ENCODE results near the gene MAPT.

The MAPT gene

DNA sequence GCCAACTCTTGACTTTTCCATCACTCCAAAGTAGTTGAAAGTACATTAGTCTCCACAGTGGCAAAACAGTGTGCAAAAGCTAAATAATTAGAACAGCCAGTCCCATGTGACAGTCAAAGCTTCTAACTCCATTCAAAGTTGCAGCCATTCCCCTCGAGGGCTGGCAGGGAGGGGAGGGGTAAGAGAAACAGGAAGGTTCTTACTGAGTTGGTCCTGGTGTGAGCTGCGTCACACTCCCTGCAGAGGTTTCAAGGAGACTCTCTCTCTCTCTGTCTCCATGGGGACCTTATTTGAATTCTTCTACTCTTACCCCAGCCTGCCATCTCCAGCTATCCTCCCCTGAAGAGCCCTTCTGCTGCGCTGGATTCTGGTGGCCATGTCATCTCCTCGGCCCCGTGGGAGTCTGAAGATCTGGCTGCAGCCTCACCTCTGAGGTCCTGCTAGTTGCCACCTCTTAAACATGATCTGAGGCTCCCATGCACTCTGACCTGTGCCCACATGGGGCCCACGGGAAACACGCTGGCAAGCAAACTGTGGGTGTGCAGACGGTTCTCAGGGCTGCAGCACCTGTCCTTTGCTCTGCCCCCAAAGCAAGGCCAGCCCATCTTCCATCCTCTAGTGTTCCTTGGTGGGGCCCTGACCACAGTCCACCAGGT, 81.4 kb downstream of the MAPT start:
- no peak for DNase-seq

DNA sequence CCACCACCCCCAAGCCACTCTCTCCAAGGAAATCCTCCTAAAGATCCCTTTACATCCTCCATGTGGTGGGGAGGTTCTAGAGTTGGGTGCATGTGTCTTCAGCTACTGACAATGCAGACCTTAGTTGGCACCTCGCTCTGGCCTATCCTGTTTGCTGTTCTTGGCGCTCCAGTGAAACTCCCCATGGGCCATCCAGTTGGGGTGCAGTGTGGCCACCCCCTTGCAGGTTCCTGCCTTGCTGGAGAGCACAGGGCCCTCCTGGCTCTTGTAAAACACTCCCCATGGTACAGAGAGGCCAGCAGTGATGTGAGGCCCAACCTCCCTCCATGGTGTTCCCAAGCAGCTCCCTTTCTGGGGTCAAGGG, 82.0 kb downstream of the MAPT start:
- no peak for DNase-seq

DNA sequence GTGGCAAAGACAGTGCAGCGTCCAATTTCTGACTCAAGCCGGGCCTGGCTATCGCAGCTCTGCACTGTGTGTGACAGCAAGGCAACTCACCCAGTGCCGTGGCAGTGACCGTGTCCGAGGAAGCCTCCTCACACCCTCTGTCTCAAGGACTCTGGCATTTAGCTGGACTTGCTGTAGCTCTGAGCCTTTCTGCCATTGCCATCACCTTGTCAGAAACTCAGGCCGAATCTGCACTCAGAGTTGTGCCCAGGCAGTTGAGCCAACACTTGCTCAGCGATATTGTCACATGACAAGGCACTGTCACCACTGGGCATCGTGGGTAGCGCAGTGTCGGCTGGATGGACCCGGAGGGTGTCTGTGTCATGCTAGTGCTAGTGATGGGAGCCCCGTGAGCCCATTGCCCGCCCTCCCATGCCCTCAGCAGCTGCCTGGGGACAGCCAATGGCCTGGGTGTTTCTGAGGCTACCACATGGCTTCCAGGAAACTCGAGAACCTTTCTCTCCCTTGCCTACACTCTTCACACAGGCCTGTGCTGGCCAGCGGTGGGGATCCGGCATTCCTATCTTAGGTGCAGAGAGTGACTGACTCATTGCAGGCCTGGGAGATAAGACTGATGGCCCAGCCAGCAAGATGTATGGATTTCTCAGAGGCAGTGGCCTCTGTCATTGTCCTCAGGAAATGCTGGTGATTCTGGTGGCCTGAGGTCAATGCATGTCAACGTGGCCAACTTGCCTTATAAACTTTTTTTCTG, 82.6 kb downstream of the MAPT start:
- no peak for DNase-seq

DNA sequence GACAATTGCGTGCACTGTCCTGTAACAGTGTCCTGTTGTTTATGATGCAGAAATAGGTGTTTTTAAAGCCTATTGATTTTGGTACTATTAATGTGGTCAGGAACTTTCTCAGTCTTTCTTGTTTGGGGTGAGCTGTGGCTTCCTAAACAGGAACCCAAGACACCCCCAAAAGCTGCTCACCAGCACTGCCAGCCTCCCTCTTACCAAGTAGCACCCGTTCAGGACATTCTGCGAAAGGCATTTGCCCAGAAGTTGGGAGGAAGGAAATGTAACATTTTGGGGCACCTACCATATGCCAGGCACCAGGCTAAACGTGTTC, 83.1 kb downstream of the MAPT start:
- no peak for DNase-seq

DNA sequence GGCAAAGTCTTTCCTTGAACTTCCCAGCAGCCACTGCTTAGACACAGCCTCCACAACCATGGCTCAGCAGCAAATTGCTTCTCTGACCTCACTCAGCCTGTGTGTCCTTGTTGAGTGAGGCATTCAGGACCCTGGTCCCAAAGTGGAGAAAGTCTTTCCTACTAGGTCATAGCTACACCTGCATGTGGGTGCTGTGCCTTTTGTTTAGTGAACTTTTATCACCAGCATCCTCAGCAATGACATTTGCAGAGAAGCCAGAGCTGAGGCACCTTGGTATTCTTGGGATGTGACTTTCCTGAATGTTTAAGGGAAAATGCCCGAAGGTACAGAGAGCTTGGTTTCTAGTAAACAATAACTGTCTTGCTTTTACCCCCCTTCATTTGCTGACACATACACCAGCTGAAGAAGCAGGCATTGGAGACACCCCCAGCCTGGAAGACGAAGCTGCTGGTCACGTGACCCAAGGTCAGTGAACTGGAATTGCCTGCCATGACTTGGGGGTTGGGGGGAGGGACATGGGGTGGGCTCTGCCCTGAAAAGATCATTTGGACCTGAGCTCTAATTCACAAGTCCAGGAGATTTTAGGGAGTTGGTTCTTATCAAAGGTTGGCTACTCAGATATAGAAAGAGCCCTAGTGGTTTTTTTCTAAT, 83.7 kb downstream of the MAPT start:
- DNase-seq, result no peak

DNA sequence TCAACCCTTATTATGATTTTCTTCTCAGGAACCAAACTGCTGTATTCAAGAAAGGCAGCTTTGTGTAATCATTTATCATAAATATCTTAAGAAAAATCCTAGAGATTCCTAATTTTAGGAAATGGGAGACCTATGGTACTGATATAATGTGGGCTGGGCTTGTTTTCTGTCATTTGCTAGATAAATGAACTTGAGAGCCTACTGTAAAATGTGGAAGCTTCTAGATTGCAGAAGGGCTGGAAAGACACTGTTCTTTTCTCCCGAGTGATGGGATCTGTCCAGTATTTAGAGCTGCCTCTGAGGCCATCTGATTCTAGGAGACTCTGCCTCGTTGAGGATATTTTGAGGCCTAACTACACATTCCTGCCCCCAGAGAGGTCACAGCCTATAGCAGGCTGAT, 84.8 kb downstream of the MAPT start:
- no peak for DNase-seq

DNA sequence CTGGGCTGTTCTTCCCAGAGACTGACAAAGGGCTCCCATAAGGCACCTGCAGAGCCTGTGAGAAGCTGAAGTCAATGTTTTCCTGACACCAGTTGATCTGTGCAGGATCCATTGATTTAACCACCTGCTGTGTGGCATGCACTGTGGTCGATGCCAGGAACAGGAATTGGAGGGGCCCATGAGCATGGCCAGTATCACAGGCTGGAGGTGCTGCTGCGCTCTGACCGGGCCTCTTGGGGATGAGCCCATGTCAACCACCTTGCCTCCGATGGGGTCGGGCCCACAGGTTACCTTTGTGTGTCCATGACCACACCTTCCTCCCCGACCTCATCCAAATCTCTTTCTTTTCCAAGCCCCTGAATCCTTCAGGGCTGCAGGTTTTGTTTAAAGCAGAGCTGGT, 86.5 kb downstream of the MAPT start:
- no peak for DNase-seq

DNA sequence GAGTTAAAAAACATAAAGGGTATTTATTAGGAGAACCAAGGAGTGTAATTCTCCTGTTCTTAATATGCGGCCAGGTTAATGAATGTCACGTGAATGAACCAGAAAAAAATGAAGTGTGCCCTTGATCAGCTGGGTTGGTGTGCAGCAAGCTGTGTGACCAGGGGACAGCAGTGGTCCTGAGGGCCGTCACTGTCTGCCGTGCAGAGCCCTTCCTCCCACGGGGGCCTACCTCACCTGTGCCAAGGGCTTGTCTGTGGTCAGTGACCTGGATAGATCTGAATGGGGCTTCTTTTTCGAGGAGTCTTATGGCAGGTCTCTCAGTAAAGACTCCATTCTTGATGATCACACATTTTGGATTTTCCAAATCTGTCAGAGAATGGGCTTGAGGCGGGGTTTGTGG, 87.0 kb downstream of the MAPT start:
- DNase-seq, result no peak

DNA sequence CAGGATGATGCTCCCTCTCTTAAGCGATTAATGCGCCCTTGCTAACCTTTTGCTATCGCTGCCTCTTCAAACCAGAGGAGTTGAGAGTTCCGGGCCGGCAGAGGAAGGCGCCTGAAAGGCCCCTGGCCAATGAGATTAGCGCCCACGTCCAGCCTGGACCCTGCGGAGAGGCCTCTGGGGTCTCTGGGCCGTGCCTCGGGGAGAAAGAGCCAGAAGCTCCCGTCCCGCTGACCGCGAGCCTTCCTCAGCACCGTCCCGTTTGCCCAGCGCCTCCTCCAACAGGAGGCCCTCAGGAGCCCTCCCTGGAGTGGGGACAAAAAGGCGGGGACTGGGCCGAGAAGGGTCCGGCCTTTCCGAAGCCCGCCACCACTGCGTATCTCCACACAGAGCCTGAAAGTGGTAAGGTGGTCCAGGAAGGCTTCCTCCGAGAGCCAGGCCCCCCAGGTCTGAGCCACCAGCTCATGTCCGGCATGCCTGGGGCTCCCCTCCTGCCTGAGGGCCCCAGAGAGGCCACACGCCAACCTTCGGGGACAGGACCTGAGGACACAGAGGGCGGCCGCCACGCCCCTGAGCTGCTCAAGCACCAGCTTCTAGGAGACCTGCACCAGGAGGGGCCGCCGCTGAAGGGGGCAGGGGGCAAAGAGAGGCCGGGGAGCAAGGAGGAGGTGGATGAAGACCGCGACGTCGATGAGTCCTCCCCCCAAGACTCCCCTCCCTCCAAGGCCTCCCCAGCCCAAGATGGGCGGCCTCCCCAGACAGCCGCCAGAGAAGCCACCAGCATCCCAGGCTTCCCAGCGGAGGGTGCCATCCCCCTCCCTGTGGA, 88.6 kb downstream of the MAPT start:
- DNase-seq, result no peak

DNA sequence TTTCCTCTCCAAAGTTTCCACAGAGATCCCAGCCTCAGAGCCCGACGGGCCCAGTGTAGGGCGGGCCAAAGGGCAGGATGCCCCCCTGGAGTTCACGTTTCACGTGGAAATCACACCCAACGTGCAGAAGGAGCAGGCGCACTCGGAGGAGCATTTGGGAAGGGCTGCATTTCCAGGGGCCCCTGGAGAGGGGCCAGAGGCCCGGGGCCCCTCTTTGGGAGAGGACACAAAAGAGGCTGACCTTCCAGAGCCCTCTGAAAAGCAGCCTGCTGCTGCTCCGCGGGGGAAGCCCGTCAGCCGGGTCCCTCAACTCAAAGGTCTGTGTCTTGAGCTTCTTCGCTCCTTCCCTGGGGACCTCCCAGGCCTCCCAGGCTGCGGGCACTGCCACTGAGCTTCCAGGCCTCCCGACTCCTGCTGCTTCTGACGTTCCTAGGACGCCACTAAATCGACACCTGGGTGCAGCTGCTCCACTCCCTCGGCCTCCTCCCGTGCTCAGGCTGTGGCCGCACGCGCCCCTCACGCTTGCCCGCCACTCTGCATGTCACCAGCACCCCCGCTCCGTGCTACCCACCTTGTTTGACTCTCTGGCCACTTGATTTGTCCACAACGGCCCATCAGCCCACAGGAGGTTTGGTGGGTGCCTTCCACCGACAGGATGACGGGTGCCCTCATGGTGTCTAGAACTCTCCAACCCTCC, 89.4 kb downstream of the MAPT start:
- no peak for DNase-seq

DNA sequence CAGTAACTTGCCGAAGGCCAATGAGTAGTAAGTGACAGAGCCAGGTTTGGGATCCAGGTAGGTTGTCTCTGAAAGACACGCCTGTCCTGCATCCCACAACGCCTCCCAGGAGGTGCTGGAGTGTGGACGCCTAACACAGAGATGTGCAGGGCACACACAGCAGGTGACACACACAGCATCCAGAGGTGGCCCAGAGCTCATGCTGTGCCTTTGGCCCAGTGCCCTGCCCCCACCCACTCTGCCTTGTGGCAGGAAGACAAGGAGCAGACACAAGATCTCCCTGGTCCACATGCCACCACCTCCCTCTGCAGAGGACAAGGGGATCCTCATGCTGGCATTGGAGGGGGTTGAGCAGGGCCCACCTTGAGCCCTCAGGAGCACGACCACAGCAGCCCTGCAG, 90.0 kb downstream of the MAPT start:
- DNase-seq, result no peak

DNA sequence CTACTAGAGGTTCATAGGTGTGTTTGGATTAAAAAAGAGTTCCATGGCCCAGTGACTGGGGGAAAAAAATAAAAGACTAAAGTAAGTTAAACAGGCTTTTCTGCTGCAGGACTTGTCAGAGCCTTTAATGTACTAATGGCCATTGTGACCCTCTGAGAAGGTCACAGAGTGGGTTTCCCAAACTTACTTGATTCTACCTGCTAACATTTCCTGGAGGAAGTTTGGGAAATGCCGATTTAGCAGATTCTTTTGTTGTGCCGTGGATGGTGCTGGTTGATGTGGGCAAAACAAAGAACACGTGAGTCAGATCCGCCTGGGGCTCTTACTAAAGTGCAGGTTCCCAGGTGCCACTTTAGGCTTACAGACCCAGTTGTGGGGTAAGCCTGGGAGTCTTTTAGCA, 91.1 kb downstream of the MAPT start:
- DNase-seq, result no peak

DNA sequence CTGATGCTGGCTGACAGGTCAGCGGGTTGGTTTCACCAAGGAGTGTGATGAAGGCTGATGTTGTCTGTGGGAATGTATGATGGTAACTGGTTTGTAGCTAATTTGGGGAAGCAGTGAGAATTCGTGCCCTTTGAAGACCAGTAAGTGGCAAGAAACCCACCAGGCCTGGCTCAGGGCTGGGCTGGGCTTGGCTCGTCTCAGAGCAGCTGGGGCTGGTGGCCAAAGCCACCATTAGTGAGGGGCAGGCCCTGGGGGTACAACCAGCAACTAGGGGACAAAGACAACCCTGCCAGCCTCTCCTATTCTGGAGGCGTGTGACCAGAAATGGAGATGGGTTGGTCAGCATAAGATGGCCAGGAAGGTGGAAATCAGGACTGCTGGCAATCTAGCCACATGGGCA, 91.7 kb downstream of the MAPT start:
- no peak for DNase-seq

DNA sequence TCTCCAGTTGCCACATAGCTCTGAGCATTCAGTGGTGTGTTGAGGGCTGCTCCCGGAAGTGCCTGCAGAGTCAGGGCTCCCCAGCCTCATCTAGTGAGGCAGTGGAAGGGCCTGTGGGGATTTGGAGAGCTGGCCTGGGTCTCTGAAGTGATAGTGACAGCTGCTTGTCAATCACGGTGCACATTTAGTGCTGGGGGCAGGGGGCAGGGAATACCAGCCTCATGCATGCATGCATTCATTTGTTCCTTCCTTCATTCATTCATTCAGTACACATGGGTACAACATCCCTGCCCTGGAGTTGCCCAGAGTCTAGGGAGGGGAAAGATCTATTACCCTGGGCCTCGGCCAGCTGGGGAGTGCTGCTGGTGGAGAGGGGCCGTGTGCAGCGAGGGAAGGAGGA, 93.4 kb downstream of the MAPT start:
- no peak for DNase-seq

DNA sequence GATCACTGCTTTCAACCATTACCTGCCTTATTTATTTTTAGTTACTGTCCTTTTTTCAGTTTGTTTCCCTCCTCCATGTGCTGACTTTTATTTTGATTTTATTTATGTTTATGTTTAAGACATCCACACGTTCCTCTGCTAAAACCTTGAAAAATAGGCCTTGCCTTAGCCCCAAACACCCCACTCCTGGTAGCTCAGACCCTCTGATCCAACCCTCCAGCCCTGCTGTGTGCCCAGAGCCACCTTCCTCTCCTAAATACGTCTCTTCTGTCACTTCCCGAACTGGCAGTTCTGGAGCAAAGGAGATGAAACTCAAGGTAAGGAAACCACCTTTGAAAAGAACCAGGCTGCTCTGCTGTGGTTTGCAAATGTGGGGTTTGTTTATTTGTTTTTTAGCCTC, 95.4 kb downstream of the MAPT start:
- DNase-seq, result no peak

DNA sequence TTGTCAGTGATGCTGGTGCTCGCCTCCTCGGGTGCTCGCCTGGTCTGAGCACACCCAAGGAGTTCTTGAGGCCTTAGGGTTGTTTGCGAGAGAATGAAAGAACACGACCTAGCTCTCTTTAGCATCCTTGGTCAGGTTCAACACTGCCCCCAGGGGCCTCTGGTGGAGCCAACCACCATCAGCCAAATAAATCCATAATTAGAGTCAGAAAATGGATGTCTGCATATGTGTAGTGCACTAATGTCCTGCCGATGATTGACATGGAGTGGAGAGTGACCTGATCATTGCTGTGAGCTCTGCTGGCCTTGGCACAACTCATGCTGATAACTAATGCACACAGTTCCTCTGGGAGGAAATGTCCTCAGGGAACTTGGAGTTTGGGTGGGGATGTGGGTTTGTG, 96.5 kb downstream of the MAPT start:
- no peak for DNase-seq

DNA sequence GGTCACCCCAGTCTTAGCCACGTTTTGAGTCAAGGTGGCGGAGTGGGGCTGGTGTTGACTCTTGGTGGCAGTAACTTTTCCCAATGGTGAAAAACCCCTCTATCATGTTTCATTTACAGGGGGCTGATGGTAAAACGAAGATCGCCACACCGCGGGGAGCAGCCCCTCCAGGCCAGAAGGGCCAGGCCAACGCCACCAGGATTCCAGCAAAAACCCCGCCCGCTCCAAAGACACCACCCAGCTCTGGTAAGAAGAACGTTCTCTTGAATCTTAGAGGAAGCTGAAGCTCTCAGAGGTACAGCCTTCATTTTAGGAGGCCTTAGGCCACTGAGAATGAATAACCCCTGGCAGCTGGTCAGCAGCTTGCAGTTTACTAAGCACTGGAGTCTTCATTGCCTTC, 97.0 kb downstream of the MAPT start:
- DNase-seq, result no peak

DNA sequence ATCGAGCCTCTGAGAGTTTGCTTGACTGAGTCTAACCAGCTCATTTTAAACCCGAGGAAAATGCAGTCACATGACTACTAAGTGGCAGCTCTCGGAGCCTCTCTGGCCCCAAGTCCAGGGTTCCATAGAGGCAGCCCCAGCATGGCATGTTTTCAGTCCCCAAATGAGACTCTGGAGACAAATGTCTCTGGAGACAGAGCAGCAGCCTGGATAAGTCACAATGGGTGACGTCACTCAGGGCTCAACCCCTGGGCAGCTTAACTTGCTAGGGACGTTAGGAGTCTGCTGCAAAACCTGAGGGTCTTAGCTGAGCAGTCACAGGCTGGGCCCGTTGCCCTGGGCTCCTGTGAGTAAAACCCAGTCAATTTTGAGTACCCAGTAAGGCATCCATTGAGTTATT, 97.8 kb downstream of the MAPT start:
- no peak for DNase-seq

DNA sequence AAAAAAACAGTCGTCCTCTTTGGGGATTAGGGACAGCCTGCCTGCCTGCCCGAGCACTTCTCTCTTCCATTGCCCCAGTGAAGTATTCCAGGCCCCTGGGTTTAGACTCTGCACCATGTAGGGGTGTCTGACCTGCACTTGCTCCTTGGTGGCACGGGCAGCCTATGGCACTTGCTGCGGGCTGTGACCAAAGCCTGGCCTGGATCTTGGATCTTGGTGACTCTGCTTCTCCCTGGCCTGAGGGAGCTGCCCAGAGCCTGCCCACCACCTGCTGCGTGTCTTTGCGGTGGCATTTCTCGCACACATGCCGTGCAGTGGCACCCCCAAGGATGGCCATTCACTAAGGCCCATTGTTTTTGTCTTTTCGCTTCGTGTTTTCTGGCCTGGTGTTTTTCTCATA, 98.5 kb downstream of the MAPT start:
- DNase-seq, result no peak

DNA sequence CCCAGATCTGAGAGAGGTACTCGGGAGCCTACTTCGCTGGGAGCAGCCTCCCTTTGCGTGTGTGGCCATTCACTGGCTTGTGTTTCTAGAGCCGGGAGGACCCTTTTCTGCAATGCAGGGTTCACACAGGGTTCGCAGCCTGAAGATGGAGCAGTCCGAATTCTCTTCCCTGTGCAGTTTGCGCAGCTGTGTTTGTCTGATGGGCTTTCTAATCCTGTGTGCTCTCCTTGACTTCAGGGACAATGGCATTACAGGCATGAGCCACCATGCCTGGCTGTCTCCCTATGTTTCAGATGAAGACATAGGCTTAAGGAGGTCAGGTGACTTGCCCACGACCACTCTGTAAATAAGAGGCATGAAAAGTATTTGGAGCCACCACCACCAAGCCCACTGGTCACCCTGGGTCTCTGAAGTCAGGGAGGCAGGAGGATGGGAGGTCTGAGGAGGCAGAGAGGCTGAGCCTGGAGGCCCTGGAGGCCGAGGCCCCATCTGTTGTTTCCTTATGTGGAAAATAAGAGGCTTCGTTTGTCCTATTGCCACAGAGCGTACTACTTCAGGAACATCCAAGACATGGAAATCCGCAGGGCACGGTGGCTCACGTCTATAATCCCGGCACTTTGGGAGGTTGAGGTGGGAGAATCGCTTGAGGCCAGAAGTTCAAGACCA, 99.7 kb downstream of the MAPT start:
- DNase-seq, result no peak

DNA sequence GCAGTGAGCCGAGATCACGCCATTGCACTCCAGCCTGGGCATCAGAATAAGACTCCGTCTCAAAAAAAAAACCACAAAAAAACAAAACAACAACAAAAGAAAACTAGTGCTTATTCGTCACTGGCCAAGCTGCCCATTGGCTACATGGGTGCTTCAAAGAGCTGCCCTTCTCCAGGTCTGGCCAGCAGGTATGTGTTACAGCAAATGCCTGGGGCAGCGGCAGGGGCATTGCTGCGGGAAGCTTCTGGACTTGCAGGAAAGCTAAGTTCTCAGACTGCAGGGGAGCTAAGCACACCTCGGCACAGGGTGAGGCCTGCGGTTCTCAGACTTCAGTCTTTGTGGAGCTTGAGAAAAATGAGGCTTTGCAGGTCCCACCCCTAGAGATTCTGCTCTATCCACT, 100.6 kb downstream of the MAPT start:
- no peak for DNase-seq

DNA sequence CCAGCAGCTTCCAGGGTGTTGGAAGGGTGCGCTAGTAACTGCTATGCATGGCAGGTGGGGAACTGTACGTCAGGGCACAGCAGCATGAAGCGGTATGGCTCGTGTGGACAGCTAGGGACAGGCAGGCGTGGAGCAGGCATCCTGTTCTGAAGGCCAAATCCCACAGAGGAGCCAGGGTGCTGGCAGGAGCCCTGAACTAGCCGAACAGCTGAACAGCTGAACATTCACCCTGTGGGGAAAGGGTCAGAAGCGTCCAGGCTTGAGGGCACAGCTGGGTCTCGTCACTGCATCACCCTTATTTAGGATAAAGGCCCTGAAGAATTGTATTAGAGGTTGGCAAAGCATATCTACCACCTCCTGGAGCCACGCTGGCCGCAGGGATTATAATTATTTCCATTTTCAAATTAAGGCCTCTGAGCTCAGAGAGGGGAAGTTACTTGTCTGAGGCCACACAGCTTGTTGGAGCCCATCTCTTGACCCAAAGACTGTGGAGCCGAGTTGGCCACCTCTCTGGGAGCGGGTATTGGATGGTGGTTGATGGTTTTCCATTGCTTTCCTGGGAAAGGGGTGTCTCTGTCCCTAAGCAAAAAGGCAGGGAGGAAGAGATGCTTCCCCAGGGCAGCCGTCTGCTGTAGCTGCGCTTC, 101.4 kb downstream of the MAPT start:
- no peak for DNase-seq
